HEK293 (cell line): ENCODE data around the gene SF3B3.
"Not testable (repeated sequence)": the region's sequence is repeated elsewhere in the genome, so short reads cannot be mapped to it uniquely, and the experiment has no call there.

Source experiments
- CTCF ChIA-PET: fragments of 350-600 bp; formaldehyde crosslinking; extraction: SDS; loops from one replicate; lab custom pipeline; 2021; ENCODE audit warnings: antibody characterized with exemption; lab: Yijun Ruan, JAX
- POLR2A ChIA-PET: fragments of 300-600 bp; formaldehyde crosslinking; extraction: SDS; loops from one replicate; lab custom pipeline; 2020; ENCODE audit warnings: antibody characterized with exemption, inconsistent platforms; lab: Yijun Ruan, JAX
- H3K27ac ChIP-seq: fragments of 200-500 bp; sonication (Bioruptor generic); 2 replicates; pipeline ENCODE4 v1.5.1; 2014; ENCODE audit warnings: low read depth, low read length, control low read depth, inconsistent platforms; ENCODE audit errors: extremely low read depth
- H3K36me3 ChIP-seq, 2 experiments: fragments of 200-500 bp in 1 of 2; sonication (Bioruptor generic) in 1 of 2; 1 replicate in 1 of 2; 2 replicates in 1 of 2; pipeline ENCODE4 v1.5.1; 2014 to 2017; ENCODE audit warnings: inconsistent platforms in 2 of 2, low read length in 2 of 2; ENCODE audit not compliant: control insufficient read depth in 2 of 2, insufficient read depth in 1 of 2
- H3K4me1 ChIP-seq: fragments of 200-500 bp; sonication (Bioruptor generic); 2 replicates; pipeline ENCODE4 v1.5.1; 2014; ENCODE audit warnings: mild to moderate bottlenecking, low read length, inconsistent platforms; ENCODE audit not compliant: control insufficient read depth, insufficient read depth
- H3K4me3 ChIP-seq: 2 replicates; pipeline ENCODE4 v1.5.1; 2011; ENCODE audit warnings: low read depth, mild to moderate bottlenecking, control low read depth, low read length, moderate library complexity
- H3K9me3 ChIP-seq: fragments of 200-500 bp; sonication (Bioruptor generic); 2 replicates; pipeline ENCODE4 v1.5.1; 2014; ENCODE audit warnings: low read depth, low read length, inconsistent platforms; ENCODE audit not compliant: control insufficient read depth, insufficient read depth
- ZFP69B ChIP-seq: fragments of 450-650 bp; formaldehyde crosslinking; IDR thresholded peaks from 2 replicates; pipeline ENCODE4 v1.5.1; 2016; ENCODE audit warnings: missing biosample characterization, missing genetic modification characterization
- ZNF211 ChIP-seq: fragments of 450-650 bp; formaldehyde crosslinking; IDR thresholded peaks from 2 replicates; pipeline ENCODE4 v1.5.1; 2016; ENCODE audit warnings: low read depth, missing biosample characterization, missing genetic modification characterization
- ZNF292 ChIP-seq: fragments of 450-650 bp; formaldehyde crosslinking; IDR thresholded peaks from 2 replicates; pipeline ENCODE4 v1.5.1; 2016; ENCODE audit warnings: low read depth, missing biosample characterization, missing genetic modification characterization, borderline replicate concordance
- ZNF302 ChIP-seq: fragments of 450-650 bp; formaldehyde crosslinking; IDR thresholded peaks from 2 replicates; pipeline ENCODE4 v1.5.1; 2016; ENCODE audit warnings: missing biosample characterization, missing genetic modification characterization, low read depth
- ZNF341 ChIP-seq: fragments of 450-650 bp; formaldehyde crosslinking; IDR thresholded peaks from 2 replicates; pipeline ENCODE4; 2016; ENCODE audit warnings: low read depth, missing biosample characterization, missing genetic modification characterization
- ZNF48 ChIP-seq: fragments of 450-650 bp; formaldehyde crosslinking; IDR thresholded peaks from 2 replicates; pipeline ENCODE4 v1.5.1; 2016; ENCODE audit warnings: missing biosample characterization, missing genetic modification characterization
- ZNF521 ChIP-seq: fragments of 450-650 bp; formaldehyde crosslinking; IDR thresholded peaks from 2 replicates; pipeline ENCODE4 v1.5.1; 2017; ENCODE audit warnings: missing biosample characterization, mild to moderate bottlenecking, missing genetic modification characterization
- ZNF548 ChIP-seq: fragments of 450-650 bp; formaldehyde crosslinking; IDR thresholded peaks from 2 replicates; pipeline ENCODE4 v1.5.1; 2016; ENCODE audit warnings: missing biosample characterization, missing genetic modification characterization
- ZNF843 ChIP-seq: fragments of 450-650 bp; formaldehyde crosslinking; IDR thresholded peaks from 2 replicates; pipeline ENCODE4 v1.5.1; 2016; ENCODE audit warnings: missing biosample characterization, missing genetic modification characterization
- TF ChIP-seq, protein P1 (sequence below): fragments of 450-650 bp; formaldehyde crosslinking; IDR thresholded peaks from 2 replicates; pipeline ENCODE4 v1.5.1; 2016; ENCODE audit warnings: missing biosample characterization, missing genetic modification characterization, low read depth
- TF ChIP-seq, protein P2 (sequence below): fragments of 450-650 bp; formaldehyde crosslinking; IDR thresholded peaks from 2 replicates; pipeline ENCODE4 v1.5.1; 2016; ENCODE audit warnings: missing biosample characterization, missing genetic modification characterization
- TF ChIP-seq, protein P3 (sequence below): fragments of 450-650 bp; formaldehyde crosslinking; IDR thresholded peaks from 2 replicates; pipeline ENCODE4 v1.5.1; 2016; ENCODE audit warnings: missing biosample characterization, missing genetic modification characterization
- TF ChIP-seq, protein P4 (sequence below): fragments of 450-650 bp; formaldehyde crosslinking; IDR thresholded peaks from 2 replicates; pipeline ENCODE4 v1.5.1; 2016; ENCODE audit warnings: missing biosample characterization, missing genetic modification characterization
- TF ChIP-seq, protein P5 (sequence below): fragments of 450-650 bp; formaldehyde crosslinking; IDR thresholded peaks from 2 replicates; pipeline ENCODE4 v1.5.1; 2016; ENCODE audit warnings: missing biosample characterization, missing genetic modification characterization

The SF3B3 gene

DNA sequence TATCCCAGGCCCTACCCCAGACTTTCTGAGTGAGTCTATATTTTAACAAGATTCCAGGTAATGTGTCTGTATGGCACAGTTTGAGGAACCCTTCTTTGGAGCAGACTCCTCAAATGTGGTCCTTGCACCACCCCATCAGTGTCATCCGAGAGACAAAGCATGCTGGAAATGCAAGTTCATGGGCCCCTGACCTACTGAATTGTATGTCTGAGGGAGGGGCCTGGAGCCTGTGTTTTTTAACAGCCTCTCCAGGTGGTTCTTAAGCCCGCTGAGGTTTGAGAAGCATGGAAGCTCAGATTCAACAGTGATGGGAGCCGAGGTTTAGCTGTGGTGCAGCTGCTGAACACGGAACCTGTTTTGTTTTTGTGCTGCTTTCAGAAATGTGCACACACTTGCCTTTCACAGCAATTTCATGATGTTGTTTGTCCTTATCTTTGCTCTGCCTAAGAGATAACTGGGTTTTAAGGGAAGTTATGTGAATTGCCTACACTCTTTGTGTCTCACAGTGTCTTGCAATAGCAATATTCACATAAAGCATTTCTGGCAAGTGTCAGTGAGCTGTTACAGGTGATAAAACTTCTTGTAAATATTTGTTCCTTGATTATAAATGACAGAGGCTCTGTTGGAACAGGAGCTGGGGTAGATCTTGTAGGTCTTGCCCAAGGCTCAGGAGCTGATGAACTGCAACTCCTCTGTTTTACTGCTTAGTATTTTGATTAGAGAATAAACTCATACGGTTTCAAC lies 90.8 kb downstream of the SF3B3 start:
- H3K36me3 ChIP-seq = no peaks in the 10 kb centered on the region
- POLR2A ChIA-PET = no interaction called here
- CTCF ChIA-PET = interaction anchor here (0.7 kb wide), 1 partner anchor 38 kb away, joined by 3 read pairs; no protein-coding TSS in a partner anchor
- no peak overlapping the region for H3K4me3 ChIP-seq
- H3K27ac ChIP-seq = no peak overlapping the region
- H3K4me1 ChIP-seq = no peaks in the 10 kb centered on the region
- TF ChIP-seq, protein P1, sequence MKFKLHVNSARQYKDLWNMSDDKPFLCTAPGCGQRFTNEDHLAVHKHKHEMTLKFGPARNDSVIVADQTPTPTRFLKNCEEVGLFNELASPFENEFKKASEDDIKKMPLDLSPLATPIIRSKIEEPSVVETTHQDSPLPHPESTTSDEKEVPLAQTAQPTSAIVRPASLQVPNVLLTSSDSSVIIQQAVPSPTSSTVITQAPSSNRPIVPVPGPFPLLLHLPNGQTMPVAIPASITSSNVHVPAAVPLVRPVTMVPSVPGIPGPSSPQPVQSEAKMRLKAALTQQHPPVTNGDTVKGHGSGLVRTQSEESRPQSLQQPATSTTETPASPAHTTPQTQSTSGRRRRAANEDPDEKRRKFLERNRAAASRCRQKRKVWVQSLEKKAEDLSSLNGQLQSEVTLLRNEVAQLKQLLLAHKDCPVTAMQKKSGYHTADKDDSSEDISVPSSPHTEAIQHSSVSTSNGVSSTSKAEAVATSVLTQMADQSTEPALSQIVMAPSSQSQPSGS (tag by site-specific recombination) = no peak
- TF ChIP-seq, protein P2, sequence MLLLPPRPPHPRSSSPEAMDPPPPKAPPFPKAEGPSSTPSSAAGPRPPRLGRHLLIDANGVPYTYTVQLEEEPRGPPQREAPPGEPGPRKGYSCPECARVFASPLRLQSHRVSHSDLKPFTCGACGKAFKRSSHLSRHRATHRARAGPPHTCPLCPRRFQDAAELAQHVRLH (tag by site-specific recombination) = no peak
- no peak for TF ChIP-seq ZNF211 (tag by site-specific recombination)
- TF ChIP-seq ZNF302 (tag by site-specific recombination) = no peak
- TF ChIP-seq ZNF548 (tag by site-specific recombination) = no peak
- TF ChIP-seq ZNF521 (tag by site-specific recombination) = no peak
- TF ChIP-seq ZFP69B (tag by site-specific recombination) = no peak
- no peak for TF ChIP-seq ZNF341 (tag by site-specific recombination)
- TF ChIP-seq, protein P3, sequence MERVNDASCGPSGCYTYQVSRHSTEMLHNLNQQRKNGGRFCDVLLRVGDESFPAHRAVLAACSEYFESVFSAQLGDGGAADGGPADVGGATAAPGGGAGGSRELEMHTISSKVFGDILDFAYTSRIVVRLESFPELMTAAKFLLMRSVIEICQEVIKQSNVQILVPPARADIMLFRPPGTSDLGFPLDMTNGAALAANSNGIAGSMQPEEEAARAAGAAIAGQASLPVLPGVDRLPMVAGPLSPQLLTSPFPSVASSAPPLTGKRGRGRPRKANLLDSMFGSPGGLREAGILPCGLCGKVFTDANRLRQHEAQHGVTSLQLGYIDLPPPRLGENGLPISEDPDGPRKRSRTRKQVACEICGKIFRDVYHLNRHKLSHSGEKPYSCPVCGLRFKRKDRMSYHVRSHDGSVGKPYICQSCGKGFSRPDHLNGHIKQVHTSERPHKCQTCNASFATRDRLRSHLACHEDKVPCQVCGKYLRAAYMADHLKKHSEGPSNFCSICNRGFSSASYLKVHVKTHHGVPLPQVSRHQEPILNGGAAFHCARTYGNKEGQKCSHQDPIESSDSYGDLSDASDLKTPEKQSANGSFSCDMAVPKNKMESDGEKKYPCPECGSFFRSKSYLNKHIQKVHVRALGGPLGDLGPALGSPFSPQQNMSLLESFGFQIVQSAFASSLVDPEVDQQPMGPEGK = no peak
- TF ChIP-seq ZNF292 = no peak
- no peaks in the 10 kb centered on the region for H3K9me3 ChIP-seq

DNA sequence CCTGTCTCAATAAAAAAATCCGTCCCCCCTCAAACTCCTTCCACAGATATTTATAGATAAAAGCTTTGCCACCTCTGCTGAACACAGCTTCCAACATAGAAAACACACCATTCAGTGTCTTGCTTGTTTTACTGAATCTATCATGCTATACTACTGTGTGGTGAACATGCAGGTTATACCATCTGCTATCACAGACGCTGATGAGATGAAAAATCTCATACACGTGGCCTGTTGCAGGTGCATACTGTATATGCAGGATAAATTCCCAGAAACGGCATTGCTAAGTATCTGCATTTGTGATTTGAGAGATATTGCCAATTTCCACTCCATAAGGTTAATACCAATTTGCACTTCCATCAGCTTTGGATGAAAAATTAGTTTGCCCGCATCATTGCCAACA lies 92.3 kb downstream of the SF3B3 start:
- CTCF ChIA-PET = no interaction called here
- POLR2A ChIA-PET = no interaction called here
- Histone ChIP-seq H3K4me3 (no peak overlapping the region), H3K27ac (no peak overlapping the region), H3K9me3 (no peaks in the 10 kb centered on the region), H3K4me1 (no peaks in the 10 kb centered on the region), H3K36me3 (no peaks in the 10 kb centered on the region)
- TF ChIP-seq, protein P4, sequence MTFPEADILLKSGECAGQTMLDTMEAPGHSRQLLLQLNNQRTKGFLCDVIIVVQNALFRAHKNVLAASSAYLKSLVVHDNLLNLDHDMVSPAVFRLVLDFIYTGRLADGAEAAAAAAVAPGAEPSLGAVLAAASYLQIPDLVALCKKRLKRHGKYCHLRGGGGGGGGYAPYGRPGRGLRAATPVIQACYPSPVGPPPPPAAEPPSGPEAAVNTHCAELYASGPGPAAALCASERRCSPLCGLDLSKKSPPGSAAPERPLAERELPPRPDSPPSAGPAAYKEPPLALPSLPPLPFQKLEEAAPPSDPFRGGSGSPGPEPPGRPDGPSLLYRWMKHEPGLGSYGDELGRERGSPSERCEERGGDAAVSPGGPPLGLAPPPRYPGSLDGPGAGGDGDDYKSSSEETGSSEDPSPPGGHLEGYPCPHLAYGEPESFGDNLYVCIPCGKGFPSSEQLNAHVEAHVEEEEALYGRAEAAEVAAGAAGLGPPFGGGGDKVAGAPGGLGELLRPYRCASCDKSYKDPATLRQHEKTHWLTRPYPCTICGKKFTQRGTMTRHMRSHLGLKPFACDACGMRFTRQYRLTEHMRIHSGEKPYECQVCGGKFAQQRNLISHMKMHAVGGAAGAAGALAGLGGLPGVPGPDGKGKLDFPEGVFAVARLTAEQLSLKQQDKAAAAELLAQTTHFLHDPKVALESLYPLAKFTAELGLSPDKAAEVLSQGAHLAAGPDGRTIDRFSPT = no peak
- TF ChIP-seq, protein P5, sequence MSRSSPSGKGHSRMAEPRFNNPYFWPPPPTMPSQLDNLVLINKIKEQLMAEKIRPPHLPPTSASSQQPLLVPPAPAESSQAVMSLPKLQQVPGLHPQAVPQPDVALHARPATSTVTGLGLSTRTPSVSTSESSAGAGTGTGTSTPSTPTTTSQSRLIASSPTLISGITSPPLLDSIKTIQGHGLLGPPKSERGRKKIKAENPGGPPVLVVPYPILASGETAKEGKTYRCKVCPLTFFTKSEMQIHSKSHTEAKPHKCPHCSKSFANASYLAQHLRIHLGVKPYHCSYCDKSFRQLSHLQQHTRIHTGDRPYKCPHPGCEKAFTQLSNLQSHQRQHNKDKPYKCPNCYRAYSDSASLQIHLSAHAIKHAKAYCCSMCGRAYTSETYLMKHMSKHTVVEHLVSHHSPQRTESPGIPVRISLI (tag by site-specific recombination) = no peak
- TF ChIP-seq ZNF48 (tag by site-specific recombination) (no peak), ZNF843 (tag by site-specific recombination) (no peak)

DNA sequence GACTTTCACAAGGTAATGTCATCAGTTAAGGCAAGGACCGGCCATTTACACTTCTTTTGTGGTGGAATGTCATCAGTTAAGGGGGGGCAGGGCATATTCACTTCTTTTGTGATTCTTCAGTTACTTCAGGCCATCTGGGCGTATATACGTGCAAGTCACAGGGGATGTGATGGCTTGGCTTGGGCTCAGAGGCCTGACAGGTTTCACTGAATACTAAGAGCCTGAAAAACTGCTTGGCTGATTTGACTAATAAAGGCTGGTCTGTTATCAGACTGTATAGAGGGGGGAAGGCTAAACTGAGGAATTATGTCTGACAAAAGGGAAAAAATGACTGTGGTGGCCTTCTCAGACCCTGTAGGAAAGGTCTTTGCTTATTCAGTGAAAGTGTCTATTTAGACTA lies 98.2 kb downstream of the SF3B3 start:
- H3K4me3 ChIP-seq, H3K36me3 ChIP-seq, H3K4me1 ChIP-seq, POLR2A ChIA-PET, CTCF ChIA-PET, H3K27ac ChIP-seq, H3K9me3 ChIP-seq: not testable (repeated sequence)
